Transverse colon (tissue), 4 donors: ENCODE data around the gene UGT8. TPM values are rescaled to one million over a fixed set of nuclear protein-coding genes. Genes with fewer than 3 reads are reported as not detected.

Source experiments
- DNase-seq: peaks from one replicate; pipeline ENCODE4 v3.0.0-alpha.2; 2019
- H3K27ac ChIP-seq, 4 donors: fragments of 200-600 bp; sonication (generic); 2 replicates each; pipeline ENCODE4 v1.5.1; 2016 to 2018; ENCODE audit warnings: inconsistent platforms in 4 of 4
- H3K27me3 ChIP-seq: fragments of 200-600 bp; sonication (generic); 2 replicates; pipeline ENCODE4 v1.5.1; 2017; ENCODE audit warnings: inconsistent platforms
- H3K36me3 ChIP-seq, 4 donors: fragments of 200-600 bp; sonication (generic); 2 replicates each; pipeline ENCODE4 v1.5.1; 2017 to 2019; ENCODE audit warnings: inconsistent platforms in 4 of 4
- H3K4me1 ChIP-seq, 4 donors: fragments of 200-600 bp; sonication (generic); 2 replicates each; pipeline ENCODE4 v1.5.1; 2017 to 2020; ENCODE audit warnings: inconsistent platforms in 4 of 4
- H3K4me3 ChIP-seq, 4 donors: fragments of 200-600 bp; sonication (generic); 1 replicate in 1 of 4; 2 replicates in 3 of 4; pipeline versions ENCODE4 v1.5.1 to v1.6.1; 2017 to 2019; ENCODE audit warnings: inconsistent platforms in 4 of 4
- H3K9me3 ChIP-seq, 2 donors: fragments of 200-600 bp; sonication (generic); 2 replicates each; pipeline ENCODE4 v1.5.1; 2017 to 2019; ENCODE audit warnings: inconsistent platforms in 2 of 2
- EP300 ChIP-seq: sonication (generic); formaldehyde crosslinking; IDR thresholded peaks from one replicate; pipeline ENCODE4 v1.6.1; 2017; ENCODE audit warnings: antibody characterized with exemption, low read depth
- POLR2A ChIP-seq: fragments of 450-650 bp; IDR thresholded peaks from one replicate; pipeline ENCODE4 v1.6.1; 2016; ENCODE audit warnings: antibody characterized with exemption, mild to moderate bottlenecking, moderate library complexity
- POLR2AphosphoS5 ChIP-seq, 3 donors: sonication (generic); formaldehyde crosslinking; IDR thresholded peaks; one replicate each; pipeline ENCODE4 v1.6.1; 2016; ENCODE audit warnings: antibody characterized with exemption in 3 of 3
- WGBS, 2 donors: methylation state at CpG; one replicate each; pipeline ENCODE4 v1.1.5; 2018; ENCODE audit warnings: low coverage in 1 of 2; 5-methylcytosine and 5-hydroxymethylcytosine counted together
- in situ Hi-C, 4 donors: fragments of 200-750 bp; cut with MboI; loops; one replicate each; pipeline versions ENCODE4 v1.15.0 to v1.15.1; 2017; ENCODE audit warnings: low sequenced_read_pairs in 3 of 4, low pct_ligation_motif_present in 1 of 4, low pct_unique_long_range_greater_than_20kb in 1 of 4
- intact Hi-C: fragments of 100-400 bp; cut with DNase I; formaldehyde crosslinking; loops from one replicate; pipeline ENCODE4 v1.15.1; 2023; ENCODE audit warnings: low total_unique reads
- total RNA-seq, 4 donors: library from RNA; depleted of rRNA; stranded (reverse); fragments of >200 nt; gene quantifications; one replicate each; pipeline ENCODE4 v1.1.0, GENCODE V29; 2016
- TF ChIP-seq, protein P1 (sequence below), 5 experiments: fragments of 200-600 bp in 3 of 5; fragments of 450-650 bp in 2 of 5; sonication (generic) in 3 of 5; IDR thresholded peaks; 1 replicate in 2 of 5; 2 replicates in 3 of 5; pipeline ENCODE4 v1.5.1; 2016 to 2017; ENCODE audit warnings: antibody characterized with exemption in 5 of 5, inconsistent platforms in 3 of 5, mild to moderate bottlenecking in 2 of 5, moderate library complexity in 1 of 5

Gene UGT8
- total RNA-seq: 10 to 100 TPM; 41.0 to 63.6 (median 55.7) TPM

- WGBS, 2 donors: 0 to 1% methylated on average over 1 to 42 of the region's 84 CpGs
- intact Hi-C loops: no loop called here
- Histone ChIP-seq H3K4me3 (peak within 1 kb of the TSS; percentile 41 to 61 (median 48)), H3K9me3 (no peaks in the 10 kb centered on the region), H3K4me1 (peaks cover 0 to 37% (median 12%) of the 10 kb centered on the region in 4 donors), H3K27ac (peak within 1 kb of the TSS; percentile 80 to 88 (median 86)), H3K27me3 (peaks cover 19% of the 10 kb centered on the region), H3K36me3 (no peaks in the 10 kb centered on the region)
- TF ChIP-seq POLR2AphosphoS5 (IDR thresholded peaks at IDR 0.05) (peak; percentile 67 to 81 (median 71)), EP300 (no peak), POLR2A (peak; percentile 67)
- TF ChIP-seq, protein P1, sequence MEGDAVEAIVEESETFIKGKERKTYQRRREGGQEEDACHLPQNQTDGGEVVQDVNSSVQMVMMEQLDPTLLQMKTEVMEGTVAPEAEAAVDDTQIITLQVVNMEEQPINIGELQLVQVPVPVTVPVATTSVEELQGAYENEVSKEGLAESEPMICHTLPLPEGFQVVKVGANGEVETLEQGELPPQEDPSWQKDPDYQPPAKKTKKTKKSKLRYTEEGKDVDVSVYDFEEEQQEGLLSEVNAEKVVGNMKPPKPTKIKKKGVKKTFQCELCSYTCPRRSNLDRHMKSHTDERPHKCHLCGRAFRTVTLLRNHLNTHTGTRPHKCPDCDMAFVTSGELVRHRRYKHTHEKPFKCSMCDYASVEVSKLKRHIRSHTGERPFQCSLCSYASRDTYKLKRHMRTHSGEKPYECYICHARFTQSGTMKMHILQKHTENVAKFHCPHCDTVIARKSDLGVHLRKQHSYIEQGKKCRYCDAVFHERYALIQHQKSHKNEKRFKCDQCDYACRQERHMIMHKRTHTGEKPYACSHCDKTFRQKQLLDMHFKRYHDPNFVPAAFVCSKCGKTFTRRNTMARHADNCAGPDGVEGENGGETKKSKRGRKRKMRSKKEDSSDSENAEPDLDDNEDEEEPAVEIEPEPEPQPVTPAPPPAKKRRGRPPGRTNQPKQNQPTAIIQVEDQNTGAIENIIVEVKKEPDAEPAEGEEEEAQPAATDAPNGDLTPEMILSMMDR (IDR thresholded peaks at IDR 0.05): no peak
- DNase-seq: peak; percentile 90
- in situ Hi-C loops: no loop called here
Measured at GRCh38 chr4:114598191-114599121, at the start of gene UGT8. UGT8 (plus strand) TSS chr4:114598807; CDS start chr4:114622881, 24,074 bp downstream.

DNA sequence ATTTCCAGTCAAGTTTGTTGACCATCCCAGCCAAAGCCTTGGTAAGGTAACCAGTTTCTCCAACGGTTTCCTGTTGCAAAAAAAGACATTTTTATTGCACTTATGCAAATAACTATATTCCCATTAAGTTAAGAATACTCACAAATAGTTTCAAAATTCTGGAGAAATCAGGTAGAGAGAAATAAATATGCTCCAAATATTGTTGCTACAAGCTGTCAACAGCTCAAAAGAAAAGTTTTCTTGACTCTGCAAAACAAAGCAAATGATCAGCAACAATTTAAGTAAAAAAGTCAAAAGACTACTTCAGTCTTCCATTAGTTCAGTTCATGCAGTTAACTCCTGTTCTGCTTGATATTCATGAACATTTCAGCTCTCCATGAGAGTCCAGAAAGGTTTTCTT is 49.0 kb upstream of the UGT8 start:
- no peak for DNase-seq
- intact Hi-C loops: no loop called here
- Histone ChIP-seq H3K27ac (no peak overlapping the region), H3K4me3 (no peak overlapping the region), H3K36me3 (no peaks in the 10 kb centered on the region), H3K9me3 (no peaks in the 10 kb centered on the region), H3K27me3 (no peaks in the 10 kb centered on the region), H3K4me1 (peaks cover 0 to 5% (median 0%) of the 10 kb centered on the region in 4 donors)
- 21 to 38% methylated on average over 1 of the region's 1 CpG for WGBS, 2 donors
- in situ Hi-C loops: no loop called here
- TF ChIP-seq, protein P1 (IDR thresholded peaks at IDR 0.05): no peak
- no peak for TF ChIP-seq POLR2AphosphoS5 (IDR thresholded peaks at IDR 0.05)
- no peak for TF ChIP-seq POLR2A
- no peak for TF ChIP-seq EP300

- Histone ChIP-seq H3K27ac (no peak overlapping the region), H3K27me3 (no peaks in the 10 kb centered on the region), H3K9me3 (peaks cover 6 to 17% of the 10 kb centered on the region in 2 donors), H3K4me3 (no peak overlapping the region), H3K4me1 (peaks cover 0 to 23% (median 9%) of the 10 kb centered on the region in 4 donors), H3K36me3 (no peaks in the 10 kb centered on the region)
- in situ Hi-C loops (no loop called here), intact Hi-C loops (no loop called here)
- TF ChIP-seq, protein P1 (IDR thresholded peaks at IDR 0.05): no peak
- TF ChIP-seq EP300 (no peak), POLR2AphosphoS5 (IDR thresholded peaks at IDR 0.05) (no peak), POLR2A (no peak)
- DNase-seq: no peak
Measured at GRCh38 chr4:114558446-114559020, 40.1 kb upstream of the UGT8 start.

DNA sequence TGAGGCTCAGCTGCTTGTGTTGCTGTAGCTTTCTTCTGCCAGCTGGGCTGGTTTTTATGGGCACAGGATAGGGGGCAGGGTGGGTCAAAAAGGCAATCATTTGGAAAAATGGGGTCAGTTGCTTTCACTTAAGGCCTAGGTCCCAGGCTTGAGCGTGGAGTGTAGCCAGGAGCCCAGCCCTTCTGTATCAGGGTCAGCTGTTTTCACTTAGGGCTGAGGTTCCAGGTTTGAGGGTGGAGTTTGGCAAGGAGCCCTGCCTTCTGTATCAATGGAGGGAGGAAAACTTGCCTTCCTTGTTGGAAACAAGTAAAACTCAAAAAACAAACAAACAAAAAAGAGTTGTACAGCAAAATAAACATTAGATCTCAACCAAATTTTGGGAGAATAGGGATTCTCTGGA is 37.0 kb upstream of the UGT8 start:
- H3K9me3 ChIP-seq: peaks cover 6 to 17% of the 10 kb centered on the region in 2 donors
- 46% methylated on average over 1 of the region's 1 CpG; no CpG with 5 or more reads in 1 of the 2 donors for WGBS, 2 donors
- peak; percentile 43 for DNase-seq
- in situ Hi-C loops: no loop called here
- no peak overlapping the region for H3K4me3 ChIP-seq
- TF ChIP-seq POLR2A (no peak), EP300 (no peak), POLR2AphosphoS5 (IDR thresholded peaks at IDR 0.05) (no peak)
- TF ChIP-seq, protein P1 (IDR thresholded peaks at IDR 0.05): no peak
- H3K4me1 ChIP-seq: peaks cover 0 to 25% (median 15%) of the 10 kb centered on the region in 4 donors
- peak overlapping the region; percentile 0 to 79 (median 36) for H3K27ac ChIP-seq
- H3K36me3 ChIP-seq: no peaks in the 10 kb centered on the region
- intact Hi-C loops: loop anchor here (10.0 kb wide), 1 partner anchor 73 kb away; no protein-coding TSS in a partner anchor
- no peaks in the 10 kb centered on the region for H3K27me3 ChIP-seq
